HepG2 (cell line): ENCODE measurements around the gene FBN2. TPM values are rescaled to one million over a fixed set of nuclear protein-coding genes. Genes with fewer than 3 reads are reported as not detected.
A peak's percentile ranks its signal among the peaks of the same experiment; 100 is the strongest.

Experiments used
- ATAC-seq: fragments of 200-7000 bp; cut with Tn5 transposase; 3 replicates; pipeline ENCODE4 v1.9.1; 2020; ENCODE audit warnings: mild to moderate bottlenecking, moderate library complexity
- BruUV-seq: library from RNA; stranded (reverse); fragments of 400-500 nt; replicated peaks from 2 replicates; lab custom pipeline; 2021; lab: Mats Ljungman, UMichigan
- CTCF ChIA-PET: fragments of 300-600 bp; formaldehyde crosslinking; extraction: SDS; loops from one replicate; lab custom pipeline; 2021; ENCODE audit warnings: low total read pairs, inconsistent platforms, low intra/inter-chr PET ratio; lab: Yijun Ruan, JAX
- POLR2A ChIA-PET: fragments of 350-600 bp; sonication (Branson Sonifier 250); formaldehyde crosslinking; loops from one replicate; lab custom pipeline; 2020; ENCODE audit warnings: antibody characterized with exemption, inconsistent platforms; lab: Yijun Ruan, JAX
- DNase-seq: peaks from one replicate; pipeline ENCODE4 v3.0.0-alpha.2; 2015; ENCODE audit warnings: low spot score
- FAIRE-seq: peaks from 3 replicates; lab custom pipeline; 2011; peaks lifted over from hg19 to GRCh38; lab: Jason Lieb, UNC
- H2AFZ ChIP-seq: one replicate; pipeline ENCODE4 v1.6.1; 2011; ENCODE audit warnings: low read length, inconsistent platforms
- H3K27ac ChIP-seq: fragments of 300-600 bp; 3 replicates; pipeline ENCODE4 v1.8.0; 2011; ENCODE audit warnings: mixed run types, mild to moderate bottlenecking, mixed read lengths, low read length, inconsistent platforms; ENCODE audit not compliant: insufficient read depth; ENCODE audit errors: extremely low read length
- H3K27me3 ChIP-seq, 2 experiments: fragments of 200-600 bp in 1 of 2; 2 replicates in 1 of 2; 3 replicates in 1 of 2; pipeline versions ENCODE4 v1.6.0 to v1.8.0; 2011; ENCODE audit warnings: low read length in 2 of 2, mild to moderate bottlenecking in 2 of 2, moderate library complexity in 2 of 2, inconsistent platforms in 1 of 2; ENCODE audit not compliant: insufficient read depth in 2 of 2, control insufficient read depth in 1 of 2
- H3K36me3 ChIP-seq, 2 experiments: fragments of 200-600 bp in 1 of 2; replicated peaks in 1 of 2; 2 replicates in 1 of 2; 3 replicates in 1 of 2; pipeline versions ENCODE4 v1.5.1 to v1.8.0; 2011; ENCODE audit warnings: low read length in 2 of 2, inconsistent platforms in 1 of 2; ENCODE audit not compliant: insufficient read depth in 2 of 2, control insufficient read depth in 1 of 2
- H3K4me1 ChIP-seq: 2 replicates; pipeline ENCODE4 v1.5.1; 2012; ENCODE audit warnings: low read length, inconsistent platforms; ENCODE audit not compliant: insufficient read depth
- H3K4me2 ChIP-seq: 2 replicates; pipeline ENCODE4 v1.6.0; 2011; ENCODE audit warnings: low read depth, low read length, inconsistent platforms
- H3K4me3 ChIP-seq, 3 experiments: fragments of 200-600 bp in 1 of 3; sonication (generic), shearing (Covaris generic) in 1 of 3; replicated peaks in 1 of 3; 2 replicates each; pipeline ENCODE4 v1.5.1; 2011 to 2016; ENCODE audit warnings: low read length in 3 of 3, inconsistent platforms in 2 of 3, low read depth in 2 of 3, mild to moderate bottlenecking in 2 of 3, control low read depth in 1 of 3, mixed read lengths in 1 of 3; ENCODE audit not compliant: insufficient read depth in 1 of 3
- H3K79me2 ChIP-seq: one replicate; pipeline ENCODE4 v1.6.1; 2011; ENCODE audit warnings: low read length, inconsistent platforms; ENCODE audit not compliant: insufficient read depth
- H3K9ac ChIP-seq: 2 replicates; pipeline ENCODE4 v1.6.0; 2011; ENCODE audit warnings: mild to moderate bottlenecking, low read depth, low read length, inconsistent platforms; ENCODE audit not compliant: insufficient read depth
- H3K9me3 ChIP-seq: 2 replicates; pipeline ENCODE4 v1.5.1; 2012; ENCODE audit warnings: mild to moderate bottlenecking, low read length
- H4K20me1 ChIP-seq: 2 replicates; pipeline ENCODE4 v1.6.0; 2011; ENCODE audit warnings: inconsistent platforms, mild to moderate bottlenecking, low read length, moderate library complexity; ENCODE audit not compliant: insufficient read depth
- ELF4 ChIP-seq: sonication (generic); formaldehyde crosslinking; IDR thresholded peaks from 2 replicates; pipeline ENCODE4 v1.5.0; 2020; ENCODE audit warnings: missing genetic modification reagents, mild to moderate bottlenecking, moderate library complexity, borderline replicate concordance
- ZMAT3 ChIP-seq: sonication (generic); formaldehyde crosslinking; conservative IDR thresholded peaks from 2 replicates; pipeline ENCODE4 v1.7.0; 2021; ENCODE audit warnings: missing genetic modification reagents
- ZNF687 ChIP-seq: sonication (generic); formaldehyde crosslinking; IDR thresholded peaks from 2 replicates; pipeline ENCODE4 v1.5.1; 2020; ENCODE audit warnings: mild to moderate bottlenecking, missing genetic modification reagents, moderate library complexity
- WGBS: methylation state at CpG from one replicate; pipeline ENCODE4 v1.1.6; 2017; ENCODE audit warnings: low lambda C conversion rate; 5-methylcytosine and 5-hydroxymethylcytosine counted together
- in situ Hi-C: cut with HindIII; loops from 2 replicates; pipeline ENCODE4 v1.10.0; 2017; ENCODE audit warnings: low pct_unique_long_range_greater_than_20kb; ENCODE audit not compliant: extremely low pct_ligation_motif_present
- intact Hi-C: fragments of 100-400 bp; cut with micrococcal nuclease; formaldehyde crosslinking; loops from one replicate; pipeline ENCODE4 v1.10.0; 2022; ENCODE audit not compliant: unreplicated experiment
- polyA plus RNA-seq, 8 experiments: library from polyadenylated mRNA; depleted of rRNA in 3 of 8; stranded (reverse) in 7 of 8; unstranded in 1 of 8; fragments of >200 nt; fragmentation: Illumina TruSeq in 4 of 8; extraction: Trizol in 4 of 8; gene quantifications; 2 replicates each; pipeline versions ENCODE4 v1.2.1 to v1.2.3, GENCODE V29; 2011 to 2016; ENCODE audit warnings: low read depth in 4 of 8, missing spikeins in 1 of 8, mixed read lengths in 1 of 8; ENCODE audit not compliant: insufficient read depth in 1 of 8
- total RNA-seq, 5 experiments: library from RNA; depleted of rRNA; stranded (reverse); fragments of >200 nt; fragmentation: Illumina TruSeq; extraction: Trizol; gene quantifications; 2 replicates each; pipeline ENCODE4 v1.2.3, GENCODE V29; 2016; ENCODE audit warnings: low read depth in 1 of 5

Gene FBN2
- total and polyA plus RNA-seq, 2 of the 13 experiments (the other 11 are each of a cell fraction or from before 2014, with no cell fraction given), result not detected

GRCh38 chr5:128539038-128539429, 989 bp upstream of the FBN2 start:
- ChIA-PET POLR2A (no interaction called here), CTCF (no interaction called here)
- no peak for FAIRE-seq
- Histone ChIP-seq H2AFZ (no peak overlapping the region), H3K4me2 (peak overlapping the region; percentile 57), H3K4me1 (no peaks in the 10 kb centered on the region), H3K36me3 (no peaks in the 10 kb centered on the region), H3K79me2 (no peaks in the 10 kb centered on the region), H3K27me3 (peaks cover 0 to 20% of the 10 kb centered on the region in 2 experiments; a peak in 3 of 5 replicates), H3K9ac (no peak overlapping the region), H3K9me3 (no peaks in the 10 kb centered on the region; the same call in 1 of the 2 replicates), H3K4me3 (peak overlapping the region; percentile 7 to 48 (median 19); a peak in 2 of 6 replicates), H4K20me1 (no peaks in the 10 kb centered on the region), H3K27ac (no peak overlapping the region)
- intact Hi-C loops, result no loop called here
- 0% methylated on average over 2 of the region's 20 CpGs for WGBS
- DNase-seq, result no peak
- TF ChIP-seq ZMAT3 (CRISPR knock-in tag) (no peak), ZNF687 (CRISPR knock-in tag) (0 out of 2 replicates have a peak, but pooled peaks have one; percentile 19), ELF4 (CRISPR knock-in tag) (no peak)
- in situ Hi-C loops, result no loop called here
- ATAC-seq, result peak; percentile 65
- no TSS peak for BruUV-seq
